Measurements from ENCODE around the gene CYFIP1. TPM values are rescaled to one million over a fixed set of nuclear protein-coding genes. Genes with fewer than 3 reads are reported as not detected.
"Not testable (repeated sequence)": the region's sequence is repeated elsewhere in the genome, so short reads cannot be mapped to it uniquely, and the experiment has no call there.

Gene CYFIP1
- total and polyA plus RNA-seq, 2 of the 8 experiments (the other 6 are each of a cell fraction or from before 2014, with no cell fraction given), result 38.6 to 81.7 TPM

DNA sequence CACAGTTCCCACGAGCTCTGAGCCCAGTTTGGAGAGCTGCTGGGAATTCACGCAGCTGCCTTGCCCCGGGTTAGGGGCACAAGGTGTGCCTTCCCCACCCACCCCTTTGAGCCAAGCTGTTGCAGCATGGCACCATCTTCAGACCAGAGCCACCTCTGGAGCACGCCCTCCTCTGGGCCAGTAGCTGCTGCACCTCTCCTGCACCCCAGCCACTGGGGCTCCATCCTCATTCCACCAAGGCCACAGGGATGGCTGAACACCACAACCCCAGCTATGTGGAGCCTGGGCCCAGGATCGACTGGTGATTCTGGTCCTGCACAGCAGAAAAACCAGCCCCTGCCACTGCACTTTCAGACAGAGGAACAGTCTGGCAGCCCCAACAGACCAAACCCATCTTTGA lies 33.5 kb upstream of the CYFIP1 start (continued):
- no peak for TF ChIP-seq SP2 (IDR thresholded peaks at IDR 0.05; ENCODE audit: low read length)

DNA sequence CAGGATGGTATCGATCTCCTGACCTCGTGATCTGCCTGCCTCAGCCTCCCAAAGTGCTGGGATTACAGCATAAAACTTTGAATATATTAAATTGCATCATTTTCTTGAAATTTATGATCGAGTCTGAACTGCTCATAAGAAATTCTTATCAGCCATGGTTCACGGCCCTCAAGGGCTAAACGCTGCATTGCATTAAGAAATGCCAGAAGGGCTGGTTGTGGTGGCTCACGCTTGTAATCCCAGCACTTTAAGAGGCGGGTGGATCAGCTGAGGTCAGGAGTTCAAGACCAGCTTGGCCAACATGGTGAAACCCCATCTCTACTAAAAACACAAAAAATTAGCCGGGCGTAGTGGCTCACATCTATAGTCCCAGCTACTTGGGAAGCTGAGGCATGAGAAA lies 32.4 kb upstream of the CYFIP1 start:
- H3K4me3 ChIP-seq (ENCODE audit: extremely low read depth in 1 of 4, insufficient read depth in 2 of 4, low read depth in 3 of 4, low read length in 4 of 4), result not testable (repeated sequence)
- CTCF ChIA-PET (ENCODE audit: partially characterized antibody), result interaction anchor here (0.7 kb wide), 2 partner anchors 9 kb away, joined by 3 to 4 read pairs; no protein-coding TSS in a partner anchor

More for the DNA sequence above, 32.4 kb upstream of the CYFIP1 start:
- H2BK120ac ChIP-seq (replicated peaks; ENCODE audit: low read depth, low read length); H4K5ac ChIP-seq (ENCODE audit: insufficient read length, low read depth, low read length); H3K79me1 ChIP-seq (ENCODE audit: low read depth, low read length); H3K79me2 ChIP-seq (ENCODE audit: control insufficient read depth in 1 of 2, insufficient read depth in 2 of 2, low read length in 2 of 2); H3K9ac ChIP-seq (replicated peaks in 1 of 4; ENCODE audit: extremely low read depth in 1 of 4, low read depth in 3 of 4, low read length in 3 of 4); H3K4ac ChIP-seq (replicated peaks; ENCODE audit: insufficient read length, low read depth, low read length); DNase-seq (ENCODE audit: low read depth in 1 of 2, low spot score in 2 of 2); H4K20me1 ChIP-seq (replicated peaks in 1 of 2; ENCODE audit: control insufficient read depth in 1 of 2, insufficient read depth in 2 of 2, low read length in 2 of 2); H2BK12ac ChIP-seq (ENCODE audit: low read depth, low read length); H3K27me3 ChIP-seq (replicated peaks in 1 of 4; ENCODE audit: control insufficient read depth in 3 of 4, extremely low read depth in 1 of 4, insufficient read depth in 3 of 4, low read length in 3 of 4); H2AFZ ChIP-seq (ENCODE audit: low read length); FAIRE-seq; H3K4me1 ChIP-seq (replicated peaks in 1 of 4; ENCODE audit: control insufficient read depth in 3 of 4, insufficient read depth in 4 of 4, low read length in 3 of 4); H3K23me2 ChIP-seq (ENCODE audit: low read depth, low read length); H3K23ac ChIP-seq (ENCODE audit: insufficient read length); H3K18ac ChIP-seq (ENCODE audit: extremely low read depth, low read length); H3K4me2 ChIP-seq (ENCODE audit: insufficient read depth in 1 of 2, low read depth in 2 of 2, low read length in 2 of 2); H3K56ac ChIP-seq (replicated peaks; ENCODE audit: insufficient read length, low read depth, low read length); H2BK15ac ChIP-seq (ENCODE audit: low read length); H3K9me3 ChIP-seq (ENCODE audit: insufficient read depth in 2 of 2, low read depth in 1 of 2, low read length in 1 of 2); H3K27ac ChIP-seq (ENCODE audit: low read depth, low read length); H2AK5ac ChIP-seq (ENCODE audit: low read depth, low read length); H2BK5ac ChIP-seq (ENCODE audit: low read depth, low read length); POLR2A ChIA-PET (ENCODE audit: partially characterized antibody); H3K14ac ChIP-seq (ENCODE audit: insufficient read length); H2BK20ac ChIP-seq (ENCODE audit: low read length); H4K91ac ChIP-seq (replicated peaks; ENCODE audit: insufficient read length, low read length); H4K8ac ChIP-seq (ENCODE audit: extremely low read depth, insufficient read depth, low read length): not testable (repeated sequence)
- peaks cover 8 to 29% (median 13%) of the 10 kb centered on the region in 4 experiments; a peak in 6 of 8 replicates for H3K36me3 ChIP-seq (ENCODE audit: control insufficient read depth in 2 of 4, insufficient read depth in 4 of 4, low read length in 3 of 4)
- WGBS, 2 experiments (ENCODE audit: extremely low coverage in 1 of 2, insufficient coverage in 1 of 2, insufficient read length in 1 of 2, insufficient replicate concordance in 2 of 2, low coverage in 1 of 2, low lambda C conversion rate in 2 of 2, missing lambda C conversion rate in 1 of 2), result 92% methylated on average over 9 of the region's 9 CpGs; no CpG with 5 or more reads in 1 of the 2 experiments

Data from H1 (cell line).